Measurements from ENCODE around the gene NCOR2. TPM values are rescaled to one million over a fixed set of nuclear protein-coding genes. Genes with fewer than 3 reads are reported as not detected.

NCOR2 gene
- total RNA-seq, 4 donors from 2014 or later, result 111 to 264 (median 187) TPM

- TF ChIP-seq EP300 (IDR thresholded peaks at IDR 0.05) (no peak), POLR2AphosphoS5 (IDR thresholded peaks at IDR 0.05) (no peak), POLR2A (IDR thresholded peaks at IDR 0.05) (no peak), CTCF (IDR thresholded peaks at IDR 0.05) (no peak)
- H3K9me3 ChIP-seq, result no peaks in the 10 kb centered on the region
- no peaks in the 10 kb centered on the region for H3K27me3 ChIP-seq
- WGBS, result 77% methylated on average over 6 of the region's 6 CpGs
- no peaks in the 10 kb centered on the region for H3K36me3 ChIP-seq
- H3K4me3 ChIP-seq, result no peak overlapping the region
- peaks cover 17% of the 10 kb centered on the region for H3K4me1 ChIP-seq
- no peak overlapping the region for H3K27ac ChIP-seq
- no peak for DNase-seq (ENCODE audit: low spot score in 2 of 2)
Observed at GRCh38 chr12:124604264-124604680, 36.9 kb upstream of the NCOR2 start.

GRCh38 chr12:124603831-124604251 is 36.4 kb upstream of the NCOR2 start:
- Histone ChIP-seq H3K27ac (no peak overlapping the region), H3K4me1 (peaks cover 13% of the 10 kb centered on the region), H3K27me3 (no peaks in the 10 kb centered on the region), H3K9me3 (no peaks in the 10 kb centered on the region), H3K4me3 (no peak overlapping the region), H3K36me3 (no peaks in the 10 kb centered on the region)
- 75% methylated on average over 8 of the region's 12 CpGs for WGBS
- TF ChIP-seq EP300 (IDR thresholded peaks at IDR 0.05) (no peak), POLR2AphosphoS5 (IDR thresholded peaks at IDR 0.05) (no peak), CTCF (IDR thresholded peaks at IDR 0.05) (no peak), POLR2A (IDR thresholded peaks at IDR 0.05) (no peak)
- DNase-seq (ENCODE audit: low spot score in 2 of 2), result no peak

- TF ChIP-seq EP300 (IDR thresholded peaks at IDR 0.05), result no peak
- no peak for TF ChIP-seq POLR2AphosphoS5 (IDR thresholded peaks at IDR 0.05)
- no peak for TF ChIP-seq CTCF (IDR thresholded peaks at IDR 0.05)
- TF ChIP-seq POLR2A (IDR thresholded peaks at IDR 0.05), result no peak
- H3K36me3 ChIP-seq, result no peaks in the 10 kb centered on the region
- H3K4me1 ChIP-seq, result peaks cover 6% of the 10 kb centered on the region
- WGBS, result 60% methylated on average over 12 of the region's 12 CpGs
- no peaks in the 10 kb centered on the region for H3K27me3 ChIP-seq
- no peak overlapping the region for H3K27ac ChIP-seq
- no peak overlapping the region for H3K4me3 ChIP-seq
- no peaks in the 10 kb centered on the region for H3K9me3 ChIP-seq
- no peak for DNase-seq (ENCODE audit: low spot score in 2 of 2)
Observed at GRCh38 chr12:124603100-124603541, 35.7 kb upstream of the NCOR2 start.

GRCh38 chr12:124601706-124602105 is 34.3 kb upstream of the NCOR2 start:
- no peak overlapping the region for H3K27ac ChIP-seq
- 78% methylated on average over 8 of the region's 8 CpGs for WGBS
- TF ChIP-seq POLR2A (IDR thresholded peaks at IDR 0.05), result no peak
- no peak for TF ChIP-seq CTCF (IDR thresholded peaks at IDR 0.05)

GRCh38 chr12:124599074-124599999 is 31.9 kb upstream of the NCOR2 start:
- Histone ChIP-seq H3K36me3 (no peaks in the 10 kb centered on the region), H3K27me3 (no peaks in the 10 kb centered on the region), H3K4me1 (peaks cover 4% of the 10 kb centered on the region), H3K4me3 (no peak overlapping the region), H3K9me3 (no peaks in the 10 kb centered on the region), H3K27ac (no peak overlapping the region)
- no peak for DNase-seq (ENCODE audit: low spot score in 2 of 2)
- 82% methylated on average over 10 of the region's 10 CpGs for WGBS
- TF ChIP-seq POLR2AphosphoS5 (IDR thresholded peaks at IDR 0.05), result no peak
- TF ChIP-seq POLR2A (IDR thresholded peaks at IDR 0.05), result no peak
- no peak for TF ChIP-seq EP300 (IDR thresholded peaks at IDR 0.05)
- no peak for TF ChIP-seq CTCF (IDR thresholded peaks at IDR 0.05)

More at GRCh38 chr12:124601706-124602105, 34.3 kb upstream of the NCOR2 start:
- no peak for DNase-seq (ENCODE audit: low spot score in 2 of 2)
- no peaks in the 10 kb centered on the region for H3K27me3 ChIP-seq
- no peaks in the 10 kb centered on the region for H3K9me3 ChIP-seq
- H3K4me1 ChIP-seq, result peaks cover 4% of the 10 kb centered on the region
- H3K4me3 ChIP-seq, result no peak overlapping the region
- no peaks in the 10 kb centered on the region for H3K36me3 ChIP-seq

All from suprapubic skin (tissue), 4 donors.